Retinal pigment epithelial cell (primary cell): ENCODE results near the gene DGAT2.

ENCODE experiments used
- DNase-seq: peaks from one replicate; pipeline ENCODE4 v3.0.0-alpha.2; 2010; ENCODE audit warnings: low read depth
- H3K4me3 ChIP-seq: 2 replicates; pipeline ENCODE4 v1.5.1; 2011; ENCODE audit warnings: mild to moderate bottlenecking, low read length, control low read depth, moderate library complexity
- CTCF ChIP-seq: conservative IDR thresholded peaks from 2 replicates; pipeline ENCODE4 v1.5.1; 2011; ENCODE audit warnings: low read depth, low read length, control low read depth, inconsistent platforms

DGAT2 gene

GRCh38 chr11:75793966-75794365, 25.4 kb downstream of the DGAT2 start:
- no peak for DNase-seq
- no peak overlapping the region for H3K4me3 ChIP-seq
- TF ChIP-seq CTCF, result no peak

- H3K4me3 ChIP-seq, result no peak overlapping the region
- DNase-seq, result no peak
- no peak for TF ChIP-seq CTCF
Measured at GRCh38 chr11:75795276-75796090, 26.9 kb downstream of the DGAT2 start.

- no peak for TF ChIP-seq CTCF
- H3K4me3 ChIP-seq, result no peak overlapping the region
- no peak for DNase-seq
Measured at GRCh38 chr11:75796091-75796435, 27.5 kb downstream of the DGAT2 start.

GRCh38 chr11:75797116-75797515, 28.5 kb downstream of the DGAT2 start:
- H3K4me3 ChIP-seq, result no peak overlapping the region
- DNase-seq, result no peak
- no peak for TF ChIP-seq CTCF

- TF ChIP-seq CTCF, result no peak
- no peak overlapping the region for H3K4me3 ChIP-seq
- DNase-seq, result no peak
Measured at GRCh38 chr11:75797792-75798191, 29.2 kb downstream of the DGAT2 start.

GRCh38 chr11:75800136-75800675, 31.6 kb downstream of the DGAT2 start:
- DNase-seq, result no peak
- H3K4me3 ChIP-seq, result no peak overlapping the region
- TF ChIP-seq CTCF, result no peak

GRCh38 chr11:75800728-75801361, 32.3 kb downstream of the DGAT2 start:
- DNase-seq, result no peak
- no peak for TF ChIP-seq CTCF

More at GRCh38 chr11:75800728-75801361, 32.3 kb downstream of the DGAT2 start:
- no peak overlapping the region for H3K4me3 ChIP-seq
